ENCODE results near the gene SQOR. TPM values are rescaled to one million over a fixed set of nuclear protein-coding genes. Genes with fewer than 3 reads are reported as not detected.

Gene SQOR
- total RNA-seq, 1 experiment from 2014 or later = 4.3 TPM

DNA sequence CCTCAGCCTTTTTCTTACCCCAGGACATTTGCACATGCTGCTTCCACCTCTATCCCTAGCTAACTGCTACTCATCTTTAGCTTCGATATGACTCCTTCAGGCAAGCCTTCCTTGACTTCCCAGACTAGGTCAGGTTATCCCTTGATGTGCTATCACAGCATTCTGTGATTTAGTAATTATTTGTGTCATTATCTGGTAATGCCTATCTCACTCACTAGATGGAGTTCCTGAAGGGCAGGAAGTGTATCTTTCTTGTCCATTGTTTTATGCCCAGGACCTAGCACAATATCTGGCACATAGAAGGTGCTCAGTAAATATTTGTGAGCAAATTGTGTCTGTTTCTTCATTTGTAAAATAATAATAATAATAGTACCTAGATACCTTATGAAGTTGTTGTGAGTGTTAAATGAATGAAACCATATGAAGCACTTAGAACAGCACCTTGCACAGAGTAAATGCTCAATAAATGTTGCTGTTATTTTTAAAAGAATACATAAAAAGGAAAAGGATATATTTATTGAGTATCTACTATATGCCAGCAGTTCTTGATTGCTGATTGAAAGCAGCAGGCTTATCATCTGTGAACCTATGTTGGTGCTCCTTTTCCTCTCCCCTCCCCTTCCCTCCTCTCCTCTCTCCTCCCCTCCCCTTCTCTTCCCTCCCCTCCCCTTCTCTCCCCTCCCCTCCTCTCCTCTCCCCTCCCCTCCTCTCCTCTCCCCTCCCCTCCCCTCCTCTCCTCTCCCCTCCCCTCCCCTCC lies 31.5 kb downstream of the SQOR start:
- H3K36me3 ChIP-seq (ENCODE audit: insufficient read depth, low read length, poor library complexity, severe bottlenecking) = no peaks in the 10 kb centered on the region
- POLR2A ChIA-PET (ENCODE audit: low non-redundant PET) = no interaction called here
- CTCF ChIA-PET = no interaction called here
- intact Hi-C loops (cut with micrococcal nuclease; ENCODE audit: unreplicated experiment) = no loop called here
- H3K4me1 ChIP-seq (ENCODE audit: insufficient read depth, low read length, poor library complexity, severe bottlenecking) = no peaks in the 10 kb centered on the region
- no peak overlapping the region for H3K4me3 ChIP-seq (ENCODE audit: low read depth, low read length, poor library complexity, severe bottlenecking)
- no peaks in the 10 kb centered on the region for H3K27me3 ChIP-seq (replicated peaks; ENCODE audit: insufficient read depth, low read depth, low read length, poor library complexity)
- no TSS peak for BruUV-seq (replicated peaks)
- no peak for DNase-seq (ENCODE audit: low spot score)
- H3K9me3 ChIP-seq (ENCODE audit: low read depth, low read length, poor library complexity, severe bottlenecking) = no peaks in the 10 kb centered on the region
- TF ChIP-seq, protein P1, sequence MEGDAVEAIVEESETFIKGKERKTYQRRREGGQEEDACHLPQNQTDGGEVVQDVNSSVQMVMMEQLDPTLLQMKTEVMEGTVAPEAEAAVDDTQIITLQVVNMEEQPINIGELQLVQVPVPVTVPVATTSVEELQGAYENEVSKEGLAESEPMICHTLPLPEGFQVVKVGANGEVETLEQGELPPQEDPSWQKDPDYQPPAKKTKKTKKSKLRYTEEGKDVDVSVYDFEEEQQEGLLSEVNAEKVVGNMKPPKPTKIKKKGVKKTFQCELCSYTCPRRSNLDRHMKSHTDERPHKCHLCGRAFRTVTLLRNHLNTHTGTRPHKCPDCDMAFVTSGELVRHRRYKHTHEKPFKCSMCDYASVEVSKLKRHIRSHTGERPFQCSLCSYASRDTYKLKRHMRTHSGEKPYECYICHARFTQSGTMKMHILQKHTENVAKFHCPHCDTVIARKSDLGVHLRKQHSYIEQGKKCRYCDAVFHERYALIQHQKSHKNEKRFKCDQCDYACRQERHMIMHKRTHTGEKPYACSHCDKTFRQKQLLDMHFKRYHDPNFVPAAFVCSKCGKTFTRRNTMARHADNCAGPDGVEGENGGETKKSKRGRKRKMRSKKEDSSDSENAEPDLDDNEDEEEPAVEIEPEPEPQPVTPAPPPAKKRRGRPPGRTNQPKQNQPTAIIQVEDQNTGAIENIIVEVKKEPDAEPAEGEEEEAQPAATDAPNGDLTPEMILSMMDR (conservative IDR thresholded peaks at IDR 0.05; ENCODE audit: low read depth, low read length) = no peak
- TF ChIP-seq EZH2 (IDR thresholded peaks at IDR 0.05; ENCODE audit: borderline replicate concordance, low read depth, low read length, poor library complexity, severe bottlenecking) = no peak
- no peak overlapping the region for H3K27ac ChIP-seq (ENCODE audit: low read depth, low read length, poor library complexity, severe bottlenecking)

DNA sequence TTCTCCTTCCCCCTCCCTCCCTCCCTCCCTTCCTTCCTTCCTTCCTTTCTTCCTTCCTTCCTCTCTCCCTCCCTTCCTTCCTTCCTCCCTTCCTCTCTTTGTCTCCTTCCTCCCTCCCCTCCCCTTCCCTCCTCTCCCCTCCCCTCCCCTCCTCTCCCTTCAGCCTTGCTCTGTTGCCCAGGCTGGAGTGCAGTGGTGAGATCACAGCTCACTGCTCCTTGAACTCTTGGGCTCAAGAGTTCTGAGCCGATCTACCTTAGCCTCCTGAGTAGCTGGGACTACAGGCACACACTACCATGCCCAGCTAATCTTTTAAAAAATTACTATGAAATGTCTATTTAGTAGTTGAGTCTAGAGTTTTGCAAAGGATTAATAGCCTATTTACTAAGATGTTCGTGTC lies 32.2 kb downstream of the SQOR start:
- POLR2A ChIA-PET (ENCODE audit: low non-redundant PET) = no interaction called here
- no peak for TF ChIP-seq EZH2 (IDR thresholded peaks at IDR 0.05; ENCODE audit: borderline replicate concordance, low read depth, low read length, poor library complexity, severe bottlenecking)
- TF ChIP-seq, protein P1 (conservative IDR thresholded peaks at IDR 0.05; ENCODE audit: low read depth, low read length) = no peak
- BruUV-seq (replicated peaks) = no TSS peak
- H3K27ac ChIP-seq (ENCODE audit: low read depth, low read length, poor library complexity, severe bottlenecking) = no peak overlapping the region
- no peaks in the 10 kb centered on the region for H3K4me1 ChIP-seq (ENCODE audit: insufficient read depth, low read length, poor library complexity, severe bottlenecking)
- intact Hi-C loops (cut with micrococcal nuclease; ENCODE audit: unreplicated experiment) = no loop called here
- no peaks in the 10 kb centered on the region for H3K27me3 ChIP-seq (replicated peaks; ENCODE audit: insufficient read depth, low read depth, low read length, poor library complexity)
- DNase-seq (ENCODE audit: low spot score) = no peak
- no peaks in the 10 kb centered on the region for H3K36me3 ChIP-seq (ENCODE audit: insufficient read depth, low read length, poor library complexity, severe bottlenecking)
- CTCF ChIA-PET = no interaction called here
- no peaks in the 10 kb centered on the region for H3K9me3 ChIP-seq (ENCODE audit: low read depth, low read length, poor library complexity, severe bottlenecking)
- H3K4me3 ChIP-seq (ENCODE audit: low read depth, low read length, poor library complexity, severe bottlenecking) = no peak overlapping the region

DNA sequence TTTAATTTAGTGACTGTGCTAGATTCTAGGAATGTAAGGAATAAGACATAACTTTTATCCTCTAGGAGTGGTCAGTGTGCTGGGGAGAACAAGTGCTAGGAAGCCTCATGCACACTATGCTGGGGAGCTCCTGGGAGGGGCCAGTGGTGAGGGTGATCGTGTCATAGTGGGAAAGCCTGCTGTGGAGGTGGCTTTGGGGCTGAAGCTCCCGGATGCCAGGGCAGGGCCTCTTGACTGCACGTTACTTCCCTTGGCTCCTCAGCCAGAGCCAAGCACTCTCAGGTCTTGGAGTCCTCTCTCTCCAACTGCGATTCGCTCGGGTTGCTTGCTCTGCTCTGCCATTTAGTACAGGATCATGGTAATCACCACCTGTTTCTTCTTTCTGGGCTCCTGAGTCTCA lies 33.6 kb downstream of the SQOR start:
- Histone ChIP-seq H3K36me3 (ENCODE audit: insufficient read depth, low read length, poor library complexity, severe bottlenecking) (no peaks in the 10 kb centered on the region), H3K27me3 (replicated peaks; ENCODE audit: insufficient read depth, low read depth, low read length, poor library complexity) (no peaks in the 10 kb centered on the region), H3K4me3 (ENCODE audit: low read depth, low read length, poor library complexity, severe bottlenecking) (no peak overlapping the region), H3K4me1 (ENCODE audit: insufficient read depth, low read length, poor library complexity, severe bottlenecking) (no peaks in the 10 kb centered on the region), H3K9me3 (ENCODE audit: low read depth, low read length, poor library complexity, severe bottlenecking) (no peaks in the 10 kb centered on the region), H3K27ac (ENCODE audit: low read depth, low read length, poor library complexity, severe bottlenecking) (no peak overlapping the region)
- TF ChIP-seq EZH2 (IDR thresholded peaks at IDR 0.05; ENCODE audit: borderline replicate concordance, low read depth, low read length, poor library complexity, severe bottlenecking) = no peak
- TF ChIP-seq, protein P1 (conservative IDR thresholded peaks at IDR 0.05; ENCODE audit: low read depth, low read length) = no peak
- intact Hi-C loops (cut with micrococcal nuclease; ENCODE audit: unreplicated experiment) = no loop called here
- POLR2A ChIA-PET (ENCODE audit: low non-redundant PET) = no interaction called here
- BruUV-seq (replicated peaks) = no TSS peak
- no peak for DNase-seq (ENCODE audit: low spot score)
- CTCF ChIA-PET = interaction anchor here (0.6 kb wide), 1 partner anchor 130 kb away, joined by 5 read pairs; no protein-coding TSS in a partner anchor
